ENCODE measurements around the gene UGT1A7.
"Not testable (repeated sequence)": the region's sequence is repeated elsewhere in the genome, so short reads cannot be mapped to it uniquely, and the experiment has no call there.

UGT1A7 gene

GRCh38 chr2:233691443-233692433, 10.0 kb downstream of the UGT1A7 start:
- no peak for DNase-seq (ENCODE audit: low read depth, low spot score)
- Histone ChIP-seq H3K9ac (ENCODE audit: insufficient read length, low read depth) (no peak overlapping the region), H3K36me3 (ENCODE audit: insufficient read depth, insufficient read length, low read length) (no peaks in the 10 kb centered on the region), H3K4me3 (ENCODE audit: insufficient read length, low read depth) (no peak overlapping the region), H3K9me3 (ENCODE audit: insufficient read depth, low read length) (no peaks in the 10 kb centered on the region; the same call in 1 of the 2 replicates), H3K4me1 (ENCODE audit: insufficient read depth, insufficient read length) (no peaks in the 10 kb centered on the region), H3K27me3 (ENCODE audit: insufficient read depth, insufficient read length) (no peaks in the 10 kb centered on the region)
- TF ChIP-seq YY1 (IDR thresholded peaks at IDR 0.05; ENCODE audit: insufficient read depth, insufficient read length) (no peak), SUZ12 (IDR thresholded peaks at IDR 0.05; ENCODE audit: extremely low read depth, insufficient read depth, insufficient read length) (no peak), ZNF274 (IDR thresholded peaks at IDR 0.05; ENCODE audit: low read depth, low read length) (no peak)

- Histone ChIP-seq H3K9me3 (ENCODE audit: insufficient read depth, low read length) (no peaks in the 10 kb centered on the region; the same call in 1 of the 2 replicates), H3K36me3 (ENCODE audit: insufficient read depth, insufficient read length, low read length) (no peaks in the 10 kb centered on the region), H3K9ac (ENCODE audit: insufficient read length, low read depth) (no peak within 1 kb of the TSS), H3K4me1 (ENCODE audit: insufficient read depth, insufficient read length) (no peaks in the 10 kb centered on the region), H3K4me3 (ENCODE audit: insufficient read length, low read depth) (no peak within 1 kb of the TSS), H3K27me3 (ENCODE audit: insufficient read depth, insufficient read length) (no peaks in the 10 kb centered on the region)
- no peak for DNase-seq (ENCODE audit: low read depth, low spot score)
- TF ChIP-seq SUZ12 (IDR thresholded peaks at IDR 0.05; ENCODE audit: extremely low read depth, insufficient read depth, insufficient read length) (no peak), ZNF274 (IDR thresholded peaks at IDR 0.05; ENCODE audit: low read depth, low read length) (no peak), YY1 (IDR thresholded peaks at IDR 0.05; ENCODE audit: insufficient read depth, insufficient read length) (no peak)
Measured at GRCh38 chr2:233692648-233693047, 10.9 kb downstream of the UGT1A7 start, which contains the start of gene UGT1A6. Gene UGT1A6 (plus strand): TSS chr2:233692890. CDS start chr2:233693005, 115 bp downstream.

- Histone ChIP-seq H3K4me1 (ENCODE audit: insufficient read depth, insufficient read length) (no peaks in the 10 kb centered on the region), H3K4me3 (ENCODE audit: insufficient read length, low read depth) (no peak overlapping the region), H3K27me3 (ENCODE audit: insufficient read depth, insufficient read length) (no peaks in the 10 kb centered on the region), H3K36me3 (ENCODE audit: insufficient read depth, insufficient read length, low read length) (no peaks in the 10 kb centered on the region), H3K9ac (ENCODE audit: insufficient read length, low read depth) (no peak overlapping the region), H3K9me3 (ENCODE audit: insufficient read depth, low read length) (no peaks in the 10 kb centered on the region; the same call in 1 of the 2 replicates)
- DNase-seq (ENCODE audit: low read depth, low spot score) = no peak
- no peak for TF ChIP-seq YY1 (IDR thresholded peaks at IDR 0.05; ENCODE audit: insufficient read depth, insufficient read length)
- no peak for TF ChIP-seq ZNF274 (IDR thresholded peaks at IDR 0.05; ENCODE audit: low read depth, low read length)
- TF ChIP-seq SUZ12 (IDR thresholded peaks at IDR 0.05; ENCODE audit: extremely low read depth, insufficient read depth, insufficient read length) = no peak
Measured at GRCh38 chr2:233693963-233694362, 12.3 kb downstream of the UGT1A7 start.

DNA sequence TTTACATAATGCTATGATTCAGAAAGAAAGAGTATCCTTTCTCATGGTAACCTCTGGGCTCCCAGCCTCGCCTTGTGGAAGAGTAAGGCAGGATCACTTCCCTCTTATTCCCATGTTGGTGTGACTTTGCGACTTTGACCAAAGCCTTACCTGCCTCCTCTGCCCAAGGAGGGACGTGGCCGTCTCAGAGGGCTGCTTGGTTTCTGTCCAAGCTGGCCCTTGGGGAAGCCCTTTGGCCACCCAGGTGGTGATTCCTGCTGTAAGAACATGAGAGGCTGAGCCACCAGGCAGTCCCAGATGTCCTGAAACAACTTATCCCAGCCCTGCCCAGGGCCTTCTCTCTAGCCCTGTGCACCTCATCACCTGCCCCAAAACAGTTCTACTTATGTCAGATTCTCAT, 17.0 kb downstream of the UGT1A7 start:
- Histone ChIP-seq H3K27me3 (ENCODE audit: insufficient read depth, insufficient read length) (no peaks in the 10 kb centered on the region), H3K4me3 (ENCODE audit: insufficient read length, low read depth) (no peak overlapping the region), H3K9ac (ENCODE audit: insufficient read length, low read depth) (no peak overlapping the region), H3K9me3 (ENCODE audit: insufficient read depth, low read length) (no peaks in the 10 kb centered on the region), H3K4me1 (ENCODE audit: insufficient read depth, insufficient read length) (no peaks in the 10 kb centered on the region), H3K36me3 (ENCODE audit: insufficient read depth, insufficient read length, low read length) (no peaks in the 10 kb centered on the region)
- TF ChIP-seq ZNF274 (IDR thresholded peaks at IDR 0.05; ENCODE audit: low read depth, low read length) (no peak), SUZ12 (IDR thresholded peaks at IDR 0.05; ENCODE audit: extremely low read depth, insufficient read depth, insufficient read length) (no peak), YY1 (IDR thresholded peaks at IDR 0.05; ENCODE audit: insufficient read depth, insufficient read length) (no peak)
- no peak for DNase-seq (ENCODE audit: low read depth, low spot score)

- no peaks in the 10 kb centered on the region for H3K36me3 ChIP-seq (ENCODE audit: insufficient read depth, insufficient read length, low read length)
- no peak for DNase-seq (ENCODE audit: low read depth, low spot score)
- H3K4me3 ChIP-seq (ENCODE audit: insufficient read length, low read depth) = no peak overlapping the region
- H3K4me1 ChIP-seq (ENCODE audit: insufficient read depth, insufficient read length) = no peaks in the 10 kb centered on the region
- H3K9me3 ChIP-seq (ENCODE audit: insufficient read depth, low read length) = no peaks in the 10 kb centered on the region
- H3K27me3 ChIP-seq (ENCODE audit: insufficient read depth, insufficient read length) = no peaks in the 10 kb centered on the region
- TF ChIP-seq ZNF274 (IDR thresholded peaks at IDR 0.05; ENCODE audit: low read depth, low read length) = no peak
- no peak for TF ChIP-seq SUZ12 (IDR thresholded peaks at IDR 0.05; ENCODE audit: extremely low read depth, insufficient read depth, insufficient read length)
- no peak for TF ChIP-seq YY1 (IDR thresholded peaks at IDR 0.05; ENCODE audit: insufficient read depth, insufficient read length)
- H3K9ac ChIP-seq (ENCODE audit: insufficient read length, low read depth) = no peak overlapping the region
Measured at GRCh38 chr2:233699424-233700027, 17.8 kb downstream of the UGT1A7 start.

GRCh38 chr2:233700028-233700635, 18.4 kb downstream of the UGT1A7 start:
- peak; percentile 8 for DNase-seq (ENCODE audit: low read depth, low spot score)
- Histone ChIP-seq H3K27me3 (ENCODE audit: insufficient read depth, insufficient read length) (no peaks in the 10 kb centered on the region), H3K9ac (ENCODE audit: insufficient read length, low read depth) (no peak overlapping the region), H3K4me3 (ENCODE audit: insufficient read length, low read depth) (no peak overlapping the region), H3K4me1 (ENCODE audit: insufficient read depth, insufficient read length) (no peaks in the 10 kb centered on the region), H3K36me3 (ENCODE audit: insufficient read depth, insufficient read length, low read length) (no peaks in the 10 kb centered on the region), H3K9me3 (ENCODE audit: insufficient read depth, low read length) (no peaks in the 10 kb centered on the region)
- TF ChIP-seq ZNF274 (IDR thresholded peaks at IDR 0.05; ENCODE audit: low read depth, low read length) = no peak
- TF ChIP-seq YY1 (IDR thresholded peaks at IDR 0.05; ENCODE audit: insufficient read depth, insufficient read length) = no peak
- TF ChIP-seq SUZ12 (IDR thresholded peaks at IDR 0.05; ENCODE audit: extremely low read depth, insufficient read depth, insufficient read length) = no peak

DNA sequence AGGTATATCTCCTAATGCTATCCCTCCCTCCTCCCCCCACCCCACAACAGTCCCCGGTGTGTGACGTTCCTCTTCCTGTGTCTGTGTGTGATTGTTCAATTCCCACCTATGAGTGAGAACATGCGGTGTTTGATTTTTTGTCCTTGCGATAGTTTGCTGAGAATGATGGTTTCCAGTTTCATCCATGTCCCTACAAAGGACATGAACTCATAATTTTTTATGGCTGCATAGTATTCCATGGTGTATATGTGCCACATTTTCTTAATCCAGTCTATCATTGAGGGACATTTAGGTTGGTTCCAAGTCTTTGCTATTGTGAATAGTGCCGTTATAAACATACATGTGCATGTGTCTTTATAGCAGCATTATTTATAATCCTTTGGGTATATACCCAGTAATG, 19.1 kb downstream of the UGT1A7 start:
- H3K4me1 ChIP-seq (ENCODE audit: insufficient read depth, insufficient read length); H3K9ac ChIP-seq (ENCODE audit: insufficient read length, low read depth); DNase-seq (ENCODE audit: low read depth, low spot score): not testable (repeated sequence)

More for the DNA sequence above, 19.1 kb downstream of the UGT1A7 start:
- not testable (repeated sequence) for H3K9me3 ChIP-seq (ENCODE audit: insufficient read depth, low read length); H3K4me3 ChIP-seq (ENCODE audit: insufficient read length, low read depth); H3K27me3 ChIP-seq (ENCODE audit: insufficient read depth, insufficient read length); H3K36me3 ChIP-seq (ENCODE audit: insufficient read depth, insufficient read length, low read length)
